GM12892 (cell line): ENCODE data around the gene ZBTB7C.

Source experiments
- POLR2A ChIP-seq: IDR thresholded peaks from 2 replicates; pipeline ENCODE4 v1.6.1; 2011; ENCODE audit warnings: low read depth, low read length, control low read depth
- POLR2AphosphoS5 ChIP-seq: IDR thresholded peaks from 2 replicates; pipeline ENCODE4 v1.6.1; 2011; ENCODE audit warnings: low read depth, low read length, control low read depth
- TAF1 ChIP-seq: IDR thresholded peaks from 2 replicates; pipeline ENCODE4 v1.6.1; 2011; ENCODE audit warnings: low read depth, mild to moderate bottlenecking, control low read depth, low read length, borderline replicate concordance

GRCh38 chr18:48076461-48076860, 332.7 kb downstream of the ZBTB7C start:
- TF ChIP-seq POLR2A: no peak
- no peak for TF ChIP-seq TAF1
- no peak for TF ChIP-seq POLR2AphosphoS5
